Chondrocyte (in vitro differentiated cells): Measurements from ENCODE around the gene GASK1B. TPM values are rescaled to one million over a fixed set of nuclear protein-coding genes. Genes with fewer than 3 reads are reported as not detected.

Experiments used
- DNase-seq: peaks from one replicate; pipeline ENCODE4 v3.0.0; 2021; ENCODE audit warnings: mixed read lengths, low spot score
- H3K27ac Mint-ChIP-seq: one replicate; pipeline ENCODE4 v1.8.0; 2021; ENCODE audit warnings: mild to moderate bottlenecking, moderate library complexity, mixed read lengths; ENCODE audit not compliant: unreplicated experiment
- H3K27me3 Mint-ChIP-seq: 2 replicates; pipeline ENCODE4 v1.8.0; 2021; ENCODE audit warnings: low read depth, mixed read lengths
- H3K36me3 Mint-ChIP-seq: 2 replicates; pipeline ENCODE4 v1.8.0; 2021; ENCODE audit warnings: low read depth, mixed read lengths
- H3K4me1 Mint-ChIP-seq: 2 replicates; pipeline ENCODE4 v1.8.0; 2021; ENCODE audit warnings: low read depth, mild to moderate bottlenecking, mixed read lengths
- H3K4me3 Mint-ChIP-seq: one replicate; pipeline ENCODE4 v1.8.0; 2021; ENCODE audit warnings: mild to moderate bottlenecking, moderate library complexity, mixed read lengths; ENCODE audit not compliant: unreplicated experiment
- H3K9me3 Mint-ChIP-seq: 2 replicates; pipeline ENCODE4 v1.8.0; 2021; ENCODE audit warnings: low read depth, mixed read lengths
- total RNA-seq: library from RNA; stranded (reverse); gene quantifications from 3 replicates; pipeline ENCODE4 v1.2.1, GENCODE V29; 2021
- TF ChIP-seq, protein P1 (sequence below): fragments of 200-600 bp; sonication (generic); IDR thresholded peaks from 2 replicates; pipeline ENCODE4 v1.5.0; 2021; ENCODE audit warnings: antibody characterized with exemption, mild to moderate bottlenecking, moderate library complexity

Gene GASK1B
- total RNA-seq, 1 donor from 2014 or later, result 37.6 TPM

DNA sequence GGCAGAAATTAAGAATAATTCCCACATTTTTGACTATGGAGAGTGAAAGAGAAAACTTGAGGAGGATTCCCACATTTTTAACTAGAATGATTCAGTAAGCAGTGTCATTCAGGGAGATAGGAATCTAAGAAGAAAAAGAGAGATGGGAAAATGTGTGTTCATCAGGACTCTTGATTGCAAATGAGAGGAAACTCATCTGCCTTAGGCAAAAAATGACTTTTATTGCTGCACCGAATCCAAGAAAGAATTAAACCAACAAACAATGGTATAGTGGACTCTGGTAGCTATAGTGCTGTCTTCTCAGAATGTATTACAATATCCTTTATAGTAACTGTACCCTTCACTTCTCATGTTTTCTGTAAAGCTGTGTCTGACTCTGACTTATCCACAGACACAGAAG lies 22.5 kb upstream of the GASK1B start:
- no peaks in the 10 kb centered on the region for H3K36me3 Mint-ChIP-seq
- TF ChIP-seq, protein P1, sequence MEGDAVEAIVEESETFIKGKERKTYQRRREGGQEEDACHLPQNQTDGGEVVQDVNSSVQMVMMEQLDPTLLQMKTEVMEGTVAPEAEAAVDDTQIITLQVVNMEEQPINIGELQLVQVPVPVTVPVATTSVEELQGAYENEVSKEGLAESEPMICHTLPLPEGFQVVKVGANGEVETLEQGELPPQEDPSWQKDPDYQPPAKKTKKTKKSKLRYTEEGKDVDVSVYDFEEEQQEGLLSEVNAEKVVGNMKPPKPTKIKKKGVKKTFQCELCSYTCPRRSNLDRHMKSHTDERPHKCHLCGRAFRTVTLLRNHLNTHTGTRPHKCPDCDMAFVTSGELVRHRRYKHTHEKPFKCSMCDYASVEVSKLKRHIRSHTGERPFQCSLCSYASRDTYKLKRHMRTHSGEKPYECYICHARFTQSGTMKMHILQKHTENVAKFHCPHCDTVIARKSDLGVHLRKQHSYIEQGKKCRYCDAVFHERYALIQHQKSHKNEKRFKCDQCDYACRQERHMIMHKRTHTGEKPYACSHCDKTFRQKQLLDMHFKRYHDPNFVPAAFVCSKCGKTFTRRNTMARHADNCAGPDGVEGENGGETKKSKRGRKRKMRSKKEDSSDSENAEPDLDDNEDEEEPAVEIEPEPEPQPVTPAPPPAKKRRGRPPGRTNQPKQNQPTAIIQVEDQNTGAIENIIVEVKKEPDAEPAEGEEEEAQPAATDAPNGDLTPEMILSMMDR, result no peak
- no peak overlapping the region for H3K27ac Mint-ChIP-seq
- peaks cover 3% of the 10 kb centered on the region for H3K4me1 Mint-ChIP-seq
- no peak for DNase-seq
- H3K9me3 Mint-ChIP-seq, result no peaks in the 10 kb centered on the region
- peaks cover 3% of the 10 kb centered on the region for H3K27me3 Mint-ChIP-seq
- H3K4me3 Mint-ChIP-seq, result no peak overlapping the region

DNA sequence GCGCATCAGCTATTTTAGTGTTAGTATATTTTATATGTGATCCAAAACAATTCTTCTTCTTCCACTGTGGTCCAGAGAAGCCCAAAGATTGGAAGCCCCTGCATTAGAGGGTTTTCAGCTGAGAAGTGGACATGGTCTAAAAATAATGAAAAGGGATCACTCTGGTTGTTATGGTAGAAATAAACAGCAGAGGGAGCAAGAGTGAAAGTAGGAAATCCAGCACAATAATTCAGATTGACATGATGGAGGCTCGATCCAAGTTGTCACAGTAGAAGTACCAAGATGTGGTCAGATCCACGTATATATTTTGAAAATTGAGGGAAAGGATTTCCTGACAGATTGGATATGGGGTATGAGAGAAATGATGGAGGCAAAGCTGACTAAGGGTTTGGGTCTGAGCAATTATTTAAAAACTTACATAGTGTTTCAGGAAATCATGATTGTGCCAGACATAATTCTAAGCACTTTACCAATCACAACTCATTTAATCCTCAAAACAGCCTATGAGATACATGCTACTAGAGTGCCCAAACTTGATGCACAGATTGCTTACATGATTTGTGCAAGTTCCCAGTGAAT lies 20.4 kb upstream of the GASK1B start:
- H3K27me3 Mint-ChIP-seq, result peaks cover 3% of the 10 kb centered on the region
- no peak for DNase-seq
- no peak overlapping the region for H3K4me3 Mint-ChIP-seq
- H3K36me3 Mint-ChIP-seq, result no peaks in the 10 kb centered on the region
- H3K4me1 Mint-ChIP-seq, result peaks cover 3% of the 10 kb centered on the region
- TF ChIP-seq, protein P1, result peak; percentile 85
- H3K9me3 Mint-ChIP-seq, result no peaks in the 10 kb centered on the region
- H3K27ac Mint-ChIP-seq, result no peak overlapping the region

DNA sequence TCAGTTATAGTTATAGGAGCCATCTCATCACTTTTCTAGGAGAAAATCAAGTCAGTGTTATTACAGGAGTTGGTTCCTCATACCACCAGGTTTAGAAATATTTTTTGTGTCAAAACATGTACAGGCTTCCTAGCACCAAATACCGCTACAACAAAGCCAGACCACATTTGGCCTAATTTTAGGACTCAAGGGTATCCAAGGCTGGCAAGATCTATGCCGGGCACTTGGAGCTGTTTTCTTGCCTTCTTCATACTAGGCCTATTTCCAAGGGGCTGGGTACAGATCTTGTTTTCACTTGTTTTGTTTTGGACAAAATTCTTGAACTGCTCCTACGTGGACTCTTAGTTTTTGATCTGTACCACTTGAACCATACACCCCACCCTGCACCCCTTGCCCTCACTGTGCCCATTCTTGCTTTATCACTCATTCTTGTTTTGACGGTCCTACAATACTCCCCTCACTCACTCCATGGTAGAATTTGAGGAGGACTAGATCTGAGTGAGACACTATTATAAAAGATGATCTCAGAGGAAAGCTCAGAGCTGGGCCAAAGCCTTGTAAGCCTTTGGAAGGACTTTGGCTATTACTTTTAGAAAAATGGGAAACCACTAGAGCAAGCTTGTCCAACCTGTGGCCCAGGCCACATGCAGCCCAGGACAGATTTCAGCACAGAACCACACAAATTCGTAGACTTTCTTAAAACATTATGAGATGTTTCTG lies 19.8 kb upstream of the GASK1B start:
- H3K36me3 Mint-ChIP-seq, result no peaks in the 10 kb centered on the region
- TF ChIP-seq, protein P1, result no peak
- H3K4me1 Mint-ChIP-seq, result peaks cover 3% of the 10 kb centered on the region
- H3K9me3 Mint-ChIP-seq, result no peaks in the 10 kb centered on the region
- no peak overlapping the region for H3K27ac Mint-ChIP-seq
- no peak overlapping the region for H3K4me3 Mint-ChIP-seq
- H3K27me3 Mint-ChIP-seq, result peaks cover 3% of the 10 kb centered on the region
- DNase-seq, result no peak

GRCh38 chr4:158190718-158191117 lies 17.9 kb upstream of the GASK1B start:
- Mint-ChIP-seq H3K4me3 (no peak overlapping the region), H3K36me3 (no peaks in the 10 kb centered on the region), H3K4me1 (peaks cover 3% of the 10 kb centered on the region), H3K27me3 (no peaks in the 10 kb centered on the region), H3K9me3 (no peaks in the 10 kb centered on the region), H3K27ac (no peak overlapping the region)
- DNase-seq, result no peak
- TF ChIP-seq, protein P1, result no peak

GRCh38 chr4:158189422-158189821 lies 16.6 kb upstream of the GASK1B start:
- no peaks in the 10 kb centered on the region for H3K27me3 Mint-ChIP-seq
- H3K27ac Mint-ChIP-seq, result no peak overlapping the region
- H3K4me3 Mint-ChIP-seq, result no peak overlapping the region
- TF ChIP-seq, protein P1, result no peak
- no peaks in the 10 kb centered on the region for H3K36me3 Mint-ChIP-seq
- H3K9me3 Mint-ChIP-seq, result no peaks in the 10 kb centered on the region
- DNase-seq, result no peak
- peaks cover 3% of the 10 kb centered on the region for H3K4me1 Mint-ChIP-seq
